ENCODE data around the gene C2orf81. TPM values are rescaled to one million over a fixed set of nuclear protein-coding genes. Genes with fewer than 3 reads are reported as not detected.

The C2orf81 gene
- polyA plus RNA-seq, 2 of the 4 experiments (the other 2 are of a cell fraction) = 0.88 to 2.0 TPM

DNA sequence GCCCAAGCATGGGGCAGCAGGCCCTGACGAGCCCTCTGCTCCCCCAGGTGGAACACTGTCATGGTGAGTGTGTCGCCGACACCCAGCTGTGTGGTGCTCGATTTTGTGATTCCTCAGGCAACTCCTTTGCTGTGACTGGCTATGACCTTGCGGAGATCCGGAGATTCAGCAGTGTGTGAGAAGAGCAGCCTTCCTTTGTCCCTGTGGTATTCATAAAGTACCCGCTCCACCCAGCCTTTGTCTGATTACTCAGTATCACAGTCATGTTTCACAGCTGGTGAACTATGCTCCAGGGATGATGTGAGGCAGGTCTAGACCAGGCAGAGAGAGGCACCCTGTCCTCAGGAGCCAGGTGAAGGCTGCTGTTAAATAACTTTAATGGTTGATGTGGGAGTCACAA, 4.1 kb upstream of the C2orf81 start:
- ATAC-seq = no peak
- ChIA-PET POLR2A (no interaction called here), CTCF (interaction anchor here (1.6 to 2.1 kb wide), 2 partner anchors 15 to 33 kb away, joined by 6 read pairs; no protein-coding TSS in a partner anchor)
- DNase-seq (ENCODE audit: low read depth in 1 of 2, low spot score in 1 of 2) = no peak
- Histone ChIP-seq H3K27ac (no peak overlapping the region), H3K4me2 (no peak overlapping the region), H3K4me3 (no peak overlapping the region), H3K9me3 (no peaks in the 10 kb centered on the region), H3K4me1 (peaks cover 11% of the 10 kb centered on the region; the same call in 1 of the 3 replicates)
- no peak for FAIRE-seq
- WGBS (ENCODE audit: missing lambda C conversion rate) = 78% methylated on average over 6 of the region's 7 CpGs
- TF ChIP-seq ZNF302 (CRISPR knock-in tag; IDR thresholded peaks at IDR 0.05) = no peak

DNA sequence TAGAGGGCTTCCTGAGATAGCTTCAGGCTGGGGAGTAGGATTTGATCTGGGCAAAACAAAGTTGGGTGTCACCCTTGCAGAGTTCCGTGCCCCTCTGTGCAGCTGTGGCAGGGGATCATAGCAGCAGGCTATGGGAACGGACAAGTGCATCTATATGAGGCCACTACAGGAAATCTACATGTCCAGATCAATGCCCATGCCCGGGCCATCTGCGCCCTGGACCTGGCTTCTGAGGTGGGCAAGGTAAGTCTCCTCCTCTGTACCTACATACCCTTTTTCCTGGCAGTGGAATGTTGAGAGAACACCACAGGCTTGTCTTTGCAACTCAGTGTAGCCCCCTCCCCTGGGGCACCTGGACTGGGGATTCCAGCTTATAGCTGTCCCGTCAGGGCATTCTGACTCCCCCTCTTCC, 3.6 kb upstream of the C2orf81 start:
- TF ChIP-seq NFE2L2 (conservative IDR thresholded peaks at IDR 0.05; ENCODE audit: low read length) = no peak
- TF ChIP-seq TP53 (CRISPR knock-in tag; IDR thresholded peaks at IDR 0.05) = no peak
- no peak for TF ChIP-seq NR3C1 (IDR thresholded peaks at IDR 0.05)
- TF ChIP-seq FOXS1 (CRISPR knock-in tag; IDR thresholded peaks at IDR 0.05) = no peak
- TF ChIP-seq, protein P1, sequence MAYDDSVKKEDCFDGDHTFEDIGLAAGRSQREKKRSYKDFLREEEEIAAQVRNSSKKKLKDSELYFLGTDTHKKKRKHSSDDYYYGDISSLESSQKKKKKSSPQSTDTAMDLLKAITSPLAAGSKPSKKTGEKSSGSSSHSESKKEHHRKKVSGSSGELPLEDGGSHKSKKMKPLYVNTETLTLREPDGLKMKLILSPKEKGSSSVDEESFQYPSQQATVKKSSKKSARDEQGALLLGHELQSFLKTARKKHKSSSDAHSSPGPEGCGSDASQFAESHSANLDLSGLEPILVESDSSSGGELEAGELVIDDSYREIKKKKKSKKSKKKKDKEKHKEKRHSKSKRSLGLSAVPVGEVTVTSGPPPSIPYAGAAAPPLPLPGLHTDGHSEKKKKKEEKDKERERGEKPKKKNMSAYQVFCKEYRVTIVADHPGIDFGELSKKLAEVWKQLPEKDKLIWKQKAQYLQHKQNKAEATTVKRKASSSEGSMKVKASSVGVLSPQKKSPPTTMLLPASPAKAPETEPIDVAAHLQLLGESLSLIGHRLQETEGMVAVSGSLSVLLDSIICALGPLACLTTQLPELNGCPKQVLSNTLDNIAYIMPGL (CRISPR knock-in tag; IDR thresholded peaks at IDR 0.05; ENCODE audit: borderline replicate concordance) = no peak
- no peak for TF ChIP-seq MAZ (IDR thresholded peaks at IDR 0.05; ENCODE audit: borderline replicate concordance, low read depth, low read length)
- TF ChIP-seq RFX5 (IDR thresholded peaks at IDR 0.05) = no peak
- no peak for TF ChIP-seq PHF8 (IDR thresholded peaks at IDR 0.05; ENCODE audit: borderline replicate concordance, low read depth)
- TF ChIP-seq, protein P2, sequence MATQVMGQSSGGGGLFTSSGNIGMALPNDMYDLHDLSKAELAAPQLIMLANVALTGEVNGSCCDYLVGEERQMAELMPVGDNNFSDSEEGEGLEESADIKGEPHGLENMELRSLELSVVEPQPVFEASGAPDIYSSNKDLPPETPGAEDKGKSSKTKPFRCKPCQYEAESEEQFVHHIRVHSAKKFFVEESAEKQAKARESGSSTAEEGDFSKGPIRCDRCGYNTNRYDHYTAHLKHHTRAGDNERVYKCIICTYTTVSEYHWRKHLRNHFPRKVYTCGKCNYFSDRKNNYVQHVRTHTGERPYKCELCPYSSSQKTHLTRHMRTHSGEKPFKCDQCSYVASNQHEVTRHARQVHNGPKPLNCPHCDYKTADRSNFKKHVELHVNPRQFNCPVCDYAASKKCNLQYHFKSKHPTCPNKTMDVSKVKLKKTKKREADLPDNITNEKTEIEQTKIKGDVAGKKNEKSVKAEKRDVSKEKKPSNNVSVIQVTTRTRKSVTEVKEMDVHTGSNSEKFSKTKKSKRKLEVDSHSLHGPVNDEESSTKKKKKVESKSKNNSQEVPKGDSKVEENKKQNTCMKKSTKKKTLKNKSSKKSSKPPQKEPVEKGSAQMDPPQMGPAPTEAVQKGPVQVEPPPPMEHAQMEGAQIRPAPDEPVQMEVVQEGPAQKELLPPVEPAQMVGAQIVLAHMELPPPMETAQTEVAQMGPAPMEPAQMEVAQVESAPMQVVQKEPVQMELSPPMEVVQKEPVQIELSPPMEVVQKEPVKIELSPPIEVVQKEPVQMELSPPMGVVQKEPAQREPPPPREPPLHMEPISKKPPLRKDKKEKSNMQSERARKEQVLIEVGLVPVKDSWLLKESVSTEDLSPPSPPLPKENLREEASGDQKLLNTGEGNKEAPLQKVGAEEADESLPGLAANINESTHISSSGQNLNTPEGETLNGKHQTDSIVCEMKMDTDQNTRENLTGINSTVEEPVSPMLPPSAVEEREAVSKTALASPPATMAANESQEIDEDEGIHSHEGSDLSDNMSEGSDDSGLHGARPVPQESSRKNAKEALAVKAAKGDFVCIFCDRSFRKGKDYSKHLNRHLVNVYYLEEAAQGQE (IDR thresholded peaks at IDR 0.05) = no peak
- TF ChIP-seq HOXB5 (CRISPR knock-in tag; IDR thresholded peaks at IDR 0.05) = no peak
- TF ChIP-seq ZNF302 (CRISPR knock-in tag; IDR thresholded peaks at IDR 0.05) = no peak
- TF ChIP-seq FOSL2 (IDR thresholded peaks at IDR 0.05) = no peak
- TF ChIP-seq FOSL2 (CRISPR knock-in tag; IDR thresholded peaks at IDR 0.05) = no peak
- TF ChIP-seq TFCP2L1 (CRISPR knock-in tag; IDR thresholded peaks at IDR 0.05) = no peak
- TF ChIP-seq SREBF2 (IDR thresholded peaks at IDR 0.05) = no peak
- TF ChIP-seq JUN (IDR thresholded peaks at IDR 0.05) = no peak
- no peak for TF ChIP-seq ESRRA (IDR thresholded peaks at IDR 0.05; ENCODE audit: borderline replicate concordance, low read length)
- TF ChIP-seq RARB (CRISPR knock-in tag; IDR thresholded peaks at IDR 0.05) = no peak
- TF ChIP-seq POLR2A (IDR thresholded peaks at IDR 0.05; ENCODE audit: low read length) = no peak
- ATAC-seq (no peak), DNase-seq (ENCODE audit: low read depth in 1 of 2, low spot score in 1 of 2) (no peak), FAIRE-seq (no peak)
- Histone ChIP-seq H3K4me1 (peaks cover 13% of the 10 kb centered on the region; the same call in 1 of the 3 replicates), H3K4me3 (no peak overlapping the region), H3K9me3 (no peaks in the 10 kb centered on the region), H3K27ac (no peak overlapping the region), H3K4me2 (no peak overlapping the region)
- ChIA-PET CTCF (interaction anchor here (1.6 to 2.1 kb wide), 2 partner anchors 15 to 33 kb away, joined by 6 read pairs; no protein-coding TSS in a partner anchor), POLR2A (no interaction called here)
- 91% methylated on average over 5 of the region's 5 CpGs for WGBS (ENCODE audit: missing lambda C conversion rate)
